ENCODE data around the gene TCN1.
"Not testable (repeated sequence)": the region's sequence is repeated elsewhere in the genome, so short reads cannot be mapped to it uniquely, and the experiment has no call there.

Gene TCN1

DNA sequence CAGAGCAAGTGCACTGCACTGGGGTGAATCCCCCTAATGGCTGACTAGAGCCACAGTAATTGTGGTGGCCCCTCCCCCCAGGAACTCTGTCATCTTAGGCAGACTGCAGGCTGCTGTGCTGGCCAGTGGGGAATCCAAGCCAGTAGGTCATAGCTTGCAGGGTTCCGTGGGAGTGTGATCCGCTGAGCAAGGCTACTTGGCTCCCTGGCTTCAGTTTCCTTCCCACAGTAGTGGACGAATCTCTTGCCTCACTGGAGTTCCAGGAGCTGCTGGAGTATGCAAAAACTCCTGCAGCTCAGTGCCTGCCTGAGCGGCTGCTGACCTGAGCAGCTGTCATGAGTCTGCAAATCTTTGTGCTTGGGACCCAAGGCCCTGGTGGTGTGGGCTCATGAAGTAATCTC is 25.5 kb upstream of the TCN1 start:
- no peaks in the 10 kb centered on the region for H3K27me3 ChIP-seq (ENCODE audit: control insufficient read depth, low read length)
- no peaks in the 10 kb centered on the region for H3K9me3 ChIP-seq (ENCODE audit: control insufficient read depth, insufficient read depth, low read length)
- H3K27ac ChIP-seq (ENCODE audit: low read depth, low read length): no peak overlapping the region
- H4K20me1 ChIP-seq (ENCODE audit: control insufficient read depth, insufficient read depth, low read depth, low read length): no peaks in the 10 kb centered on the region
- H3F3A ChIP-seq (ENCODE audit: control insufficient read depth, insufficient read depth): no peaks in the 10 kb centered on the region
- H3K4me2 ChIP-seq (ENCODE audit: low read length): no peak overlapping the region
- TF ChIP-seq, protein P1, sequence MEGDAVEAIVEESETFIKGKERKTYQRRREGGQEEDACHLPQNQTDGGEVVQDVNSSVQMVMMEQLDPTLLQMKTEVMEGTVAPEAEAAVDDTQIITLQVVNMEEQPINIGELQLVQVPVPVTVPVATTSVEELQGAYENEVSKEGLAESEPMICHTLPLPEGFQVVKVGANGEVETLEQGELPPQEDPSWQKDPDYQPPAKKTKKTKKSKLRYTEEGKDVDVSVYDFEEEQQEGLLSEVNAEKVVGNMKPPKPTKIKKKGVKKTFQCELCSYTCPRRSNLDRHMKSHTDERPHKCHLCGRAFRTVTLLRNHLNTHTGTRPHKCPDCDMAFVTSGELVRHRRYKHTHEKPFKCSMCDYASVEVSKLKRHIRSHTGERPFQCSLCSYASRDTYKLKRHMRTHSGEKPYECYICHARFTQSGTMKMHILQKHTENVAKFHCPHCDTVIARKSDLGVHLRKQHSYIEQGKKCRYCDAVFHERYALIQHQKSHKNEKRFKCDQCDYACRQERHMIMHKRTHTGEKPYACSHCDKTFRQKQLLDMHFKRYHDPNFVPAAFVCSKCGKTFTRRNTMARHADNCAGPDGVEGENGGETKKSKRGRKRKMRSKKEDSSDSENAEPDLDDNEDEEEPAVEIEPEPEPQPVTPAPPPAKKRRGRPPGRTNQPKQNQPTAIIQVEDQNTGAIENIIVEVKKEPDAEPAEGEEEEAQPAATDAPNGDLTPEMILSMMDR (IDR thresholded peaks at IDR 0.05; ENCODE audit: low read depth, low read length, poor library complexity, severe bottlenecking): no peak
- no peak for TF ChIP-seq EZH2phosphoT487 (IDR thresholded peaks at IDR 0.05; ENCODE audit: borderline replicate concordance, low read length)
- H3K4me3 ChIP-seq (ENCODE audit: low read length): no peak overlapping the region
- H3K9me2 ChIP-seq (replicated peaks; ENCODE audit: control insufficient read depth, low read length): no peaks in the 10 kb centered on the region
- no peaks in the 10 kb centered on the region for H3K4me1 ChIP-seq (ENCODE audit: control insufficient read depth, low read length)
- no peaks in the 10 kb centered on the region for H3K36me3 ChIP-seq (ENCODE audit: control insufficient read depth, low read length)
- H3K79me2 ChIP-seq (ENCODE audit: control insufficient read depth, low read length): no peaks in the 10 kb centered on the region

DNA sequence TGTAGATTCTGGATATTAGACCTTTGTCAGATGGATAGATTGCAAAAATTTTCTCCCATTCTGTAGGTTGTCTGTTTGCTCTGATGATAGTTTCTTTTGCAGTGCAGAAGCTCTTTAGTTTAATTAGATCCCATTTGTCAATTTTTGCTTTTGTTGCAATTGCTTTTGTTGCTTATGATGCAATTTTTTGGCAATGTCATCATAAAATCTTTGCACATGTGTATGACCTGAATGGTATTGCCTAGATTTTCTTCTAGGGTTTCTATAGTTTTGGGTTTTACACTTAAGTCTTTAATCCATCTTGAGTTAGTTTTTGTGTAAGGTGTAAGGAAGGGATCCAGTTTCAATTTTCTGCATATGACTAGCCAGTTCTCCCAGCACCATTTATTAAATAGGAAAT is 20.9 kb upstream of the TCN1 start:
- not testable (repeated sequence) for H3K9me2 ChIP-seq (replicated peaks; ENCODE audit: control insufficient read depth, low read length); H3K9me3 ChIP-seq (ENCODE audit: control insufficient read depth, insufficient read depth, low read length); H3K4me1 ChIP-seq (ENCODE audit: control insufficient read depth, low read length)

GRCh38 chr11:59883597-59883996 is 17.3 kb upstream of the TCN1 start:
- no peak overlapping the region for H3K4me2 ChIP-seq (ENCODE audit: low read length)
- TF ChIP-seq, protein P1 (IDR thresholded peaks at IDR 0.05; ENCODE audit: low read depth, low read length, poor library complexity, severe bottlenecking): no peak
- no peak for TF ChIP-seq EZH2phosphoT487 (IDR thresholded peaks at IDR 0.05; ENCODE audit: borderline replicate concordance, low read length)
- H3K36me3 ChIP-seq (ENCODE audit: control insufficient read depth, low read length): no peaks in the 10 kb centered on the region
- H3F3A ChIP-seq (ENCODE audit: control insufficient read depth, insufficient read depth): no peaks in the 10 kb centered on the region
- H3K4me3 ChIP-seq (ENCODE audit: low read length): no peak overlapping the region
- H3K79me2 ChIP-seq (ENCODE audit: control insufficient read depth, low read length): no peaks in the 10 kb centered on the region
- no peaks in the 10 kb centered on the region for H3K9me2 ChIP-seq (replicated peaks; ENCODE audit: control insufficient read depth, low read length)
- no peaks in the 10 kb centered on the region for H4K20me1 ChIP-seq (ENCODE audit: control insufficient read depth, insufficient read depth, low read depth, low read length)
- H3K9me3 ChIP-seq (ENCODE audit: control insufficient read depth, insufficient read depth, low read length): no peaks in the 10 kb centered on the region
- H3K27ac ChIP-seq (ENCODE audit: low read depth, low read length): no peak overlapping the region
- no peaks in the 10 kb centered on the region for H3K27me3 ChIP-seq (ENCODE audit: control insufficient read depth, low read length)
- H3K4me1 ChIP-seq (ENCODE audit: control insufficient read depth, low read length): no peaks in the 10 kb centered on the region

More for the DNA sequence above, 20.9 kb upstream of the TCN1 start:
- not testable (repeated sequence) for H3K27ac ChIP-seq (ENCODE audit: low read depth, low read length); H3K4me3 ChIP-seq (ENCODE audit: low read length); H3K36me3 ChIP-seq (ENCODE audit: control insufficient read depth, low read length); H4K20me1 ChIP-seq (ENCODE audit: control insufficient read depth, insufficient read depth, low read depth, low read length); H3K27me3 ChIP-seq (ENCODE audit: control insufficient read depth, low read length); H3F3A ChIP-seq (ENCODE audit: control insufficient read depth, insufficient read depth); H3K79me2 ChIP-seq (ENCODE audit: control insufficient read depth, low read length); H3K4me2 ChIP-seq (ENCODE audit: low read length)

- H3K4me1 ChIP-seq (ENCODE audit: control insufficient read depth, low read length): no peaks in the 10 kb centered on the region
- H3K4me2 ChIP-seq (ENCODE audit: low read length): no peak overlapping the region
- H3K36me3 ChIP-seq (ENCODE audit: control insufficient read depth, low read length): no peaks in the 10 kb centered on the region
- no peak for TF ChIP-seq EZH2phosphoT487 (IDR thresholded peaks at IDR 0.05; ENCODE audit: borderline replicate concordance, low read length)
- TF ChIP-seq, protein P1 (IDR thresholded peaks at IDR 0.05; ENCODE audit: low read depth, low read length, poor library complexity, severe bottlenecking): no peak
- H4K20me1 ChIP-seq (ENCODE audit: control insufficient read depth, insufficient read depth, low read depth, low read length): no peaks in the 10 kb centered on the region
- H3K9me3 ChIP-seq (ENCODE audit: control insufficient read depth, insufficient read depth, low read length): no peaks in the 10 kb centered on the region
- H3K9me2 ChIP-seq (replicated peaks; ENCODE audit: control insufficient read depth, low read length): no peaks in the 10 kb centered on the region
- no peaks in the 10 kb centered on the region for H3K27me3 ChIP-seq (ENCODE audit: control insufficient read depth, low read length)
- no peaks in the 10 kb centered on the region for H3F3A ChIP-seq (ENCODE audit: control insufficient read depth, insufficient read depth)
- no peak overlapping the region for H3K4me3 ChIP-seq (ENCODE audit: low read length)
- no peak overlapping the region for H3K27ac ChIP-seq (ENCODE audit: low read depth, low read length)
- H3K79me2 ChIP-seq (ENCODE audit: control insufficient read depth, low read length): no peaks in the 10 kb centered on the region
These were observed 13.3 kb upstream of the TCN1 start for GRCh38 chr11:59879567-59879966.
